WTC11 (cell line): ENCODE data around the gene NEDD4L.

Experiments
- ELF4 ChIP-seq: sonication (generic); formaldehyde crosslinking; IDR thresholded peaks from 2 replicates; pipeline ENCODE4 v1.8.1; 2022; ENCODE audit warnings: low read depth, mild to moderate bottlenecking, moderate library complexity, missing genetic modification reagents
- KAT7 ChIP-seq: sonication (generic); formaldehyde crosslinking; IDR thresholded peaks from 2 replicates; pipeline ENCODE4 v1.8.1; 2023; ENCODE audit warnings: missing genetic modification reagents, mild to moderate bottlenecking, borderline replicate concordance
- NFE2L1 ChIP-seq: sonication (generic); formaldehyde crosslinking; IDR thresholded peaks from 2 replicates; pipeline ENCODE4 v1.8.1; 2023; ENCODE audit warnings: missing genetic modification reagents
- NR1H2 ChIP-seq: sonication (generic); formaldehyde crosslinking; IDR thresholded peaks from 2 replicates; pipeline ENCODE4 v1.9.0; 2021; ENCODE audit warnings: mild to moderate bottlenecking, moderate library complexity, missing genetic modification reagents
- NR3C1 ChIP-seq: sonication (generic); formaldehyde crosslinking; conservative IDR thresholded peaks from 2 replicates; pipeline ENCODE4 v1.8.1; 2023; ENCODE audit warnings: low read depth, mild to moderate bottlenecking, missing genetic modification reagents
- SMAD4 ChIP-seq: sonication (generic); formaldehyde crosslinking; IDR thresholded peaks from 2 replicates; pipeline ENCODE4 v1.8.0; 2022; ENCODE audit warnings: mild to moderate bottlenecking, missing genetic modification reagents
- ZNF219 ChIP-seq: sonication (generic); formaldehyde crosslinking; IDR thresholded peaks from 2 replicates; pipeline ENCODE4 v1.8.0; 2023; ENCODE audit warnings: missing genetic modification reagents, mild to moderate bottlenecking, borderline replicate concordance
- ZNF416 ChIP-seq: fragments of 250-450 bp; sonication (Bioruptor Pico); IDR thresholded peaks from 2 replicates; pipeline ENCODE4 v1.9.0; 2021; ENCODE audit warnings: mild to moderate bottlenecking, inconsistent platforms
- TF ChIP-seq, protein P1 (sequence below): fragments of 200-600 bp; IDR thresholded peaks from 2 replicates; pipeline ENCODE4 v1.8.0; 2022; ENCODE audit warnings: antibody characterized with exemption
- TF ChIP-seq, protein P2 (sequence below): sonication (generic); formaldehyde crosslinking; IDR thresholded peaks from 2 replicates; pipeline ENCODE4 v1.8.0; 2023; ENCODE audit warnings: mild to moderate bottlenecking, missing genetic modification reagents
- TF ChIP-seq, protein P3 (sequence below): sonication (generic); formaldehyde crosslinking; IDR thresholded peaks from 2 replicates; pipeline ENCODE4 v1.8.1; 2022; ENCODE audit warnings: missing genetic modification reagents, borderline replicate concordance
- TF ChIP-seq, protein P4 (sequence below): sonication (generic); formaldehyde crosslinking; IDR thresholded peaks from 2 replicates; pipeline ENCODE4 v1.8.0; 2022; ENCODE audit warnings: mild to moderate bottlenecking, missing genetic modification reagents
- TF ChIP-seq, protein P5 (sequence below): sonication (generic); formaldehyde crosslinking; IDR thresholded peaks from 2 replicates; pipeline ENCODE4 v1.8.0; 2022; ENCODE audit warnings: mild to moderate bottlenecking, missing genetic modification reagents
- TF ChIP-seq, protein P6 (sequence below): sonication (generic); formaldehyde crosslinking; IDR thresholded peaks from 2 replicates; pipeline ENCODE4 v1.8.1; 2023; ENCODE audit warnings: mild to moderate bottlenecking, moderate library complexity, missing genetic modification reagents

DNA sequence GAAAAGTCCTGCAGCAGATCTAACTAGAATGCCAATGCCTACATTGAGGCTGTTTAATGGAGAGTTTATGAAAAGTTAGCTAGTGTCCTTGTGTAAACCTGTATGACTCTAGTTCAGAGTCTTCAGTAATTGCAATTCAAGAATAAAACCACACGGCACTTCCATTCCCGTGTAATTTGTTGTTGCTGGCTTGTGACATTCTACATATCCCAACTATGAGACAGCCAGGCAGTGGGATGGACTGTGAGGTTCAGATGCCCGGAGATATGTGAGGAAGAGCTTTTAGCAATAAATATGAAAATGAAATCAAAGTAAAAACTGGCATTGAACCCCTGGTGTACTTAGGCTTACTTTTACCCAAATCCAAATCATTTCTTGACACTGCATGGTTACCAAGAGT lies 263.4 kb downstream of the NEDD4L start:
- TF ChIP-seq, protein P1, sequence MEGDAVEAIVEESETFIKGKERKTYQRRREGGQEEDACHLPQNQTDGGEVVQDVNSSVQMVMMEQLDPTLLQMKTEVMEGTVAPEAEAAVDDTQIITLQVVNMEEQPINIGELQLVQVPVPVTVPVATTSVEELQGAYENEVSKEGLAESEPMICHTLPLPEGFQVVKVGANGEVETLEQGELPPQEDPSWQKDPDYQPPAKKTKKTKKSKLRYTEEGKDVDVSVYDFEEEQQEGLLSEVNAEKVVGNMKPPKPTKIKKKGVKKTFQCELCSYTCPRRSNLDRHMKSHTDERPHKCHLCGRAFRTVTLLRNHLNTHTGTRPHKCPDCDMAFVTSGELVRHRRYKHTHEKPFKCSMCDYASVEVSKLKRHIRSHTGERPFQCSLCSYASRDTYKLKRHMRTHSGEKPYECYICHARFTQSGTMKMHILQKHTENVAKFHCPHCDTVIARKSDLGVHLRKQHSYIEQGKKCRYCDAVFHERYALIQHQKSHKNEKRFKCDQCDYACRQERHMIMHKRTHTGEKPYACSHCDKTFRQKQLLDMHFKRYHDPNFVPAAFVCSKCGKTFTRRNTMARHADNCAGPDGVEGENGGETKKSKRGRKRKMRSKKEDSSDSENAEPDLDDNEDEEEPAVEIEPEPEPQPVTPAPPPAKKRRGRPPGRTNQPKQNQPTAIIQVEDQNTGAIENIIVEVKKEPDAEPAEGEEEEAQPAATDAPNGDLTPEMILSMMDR, result no peak
- TF ChIP-seq, protein P2, sequence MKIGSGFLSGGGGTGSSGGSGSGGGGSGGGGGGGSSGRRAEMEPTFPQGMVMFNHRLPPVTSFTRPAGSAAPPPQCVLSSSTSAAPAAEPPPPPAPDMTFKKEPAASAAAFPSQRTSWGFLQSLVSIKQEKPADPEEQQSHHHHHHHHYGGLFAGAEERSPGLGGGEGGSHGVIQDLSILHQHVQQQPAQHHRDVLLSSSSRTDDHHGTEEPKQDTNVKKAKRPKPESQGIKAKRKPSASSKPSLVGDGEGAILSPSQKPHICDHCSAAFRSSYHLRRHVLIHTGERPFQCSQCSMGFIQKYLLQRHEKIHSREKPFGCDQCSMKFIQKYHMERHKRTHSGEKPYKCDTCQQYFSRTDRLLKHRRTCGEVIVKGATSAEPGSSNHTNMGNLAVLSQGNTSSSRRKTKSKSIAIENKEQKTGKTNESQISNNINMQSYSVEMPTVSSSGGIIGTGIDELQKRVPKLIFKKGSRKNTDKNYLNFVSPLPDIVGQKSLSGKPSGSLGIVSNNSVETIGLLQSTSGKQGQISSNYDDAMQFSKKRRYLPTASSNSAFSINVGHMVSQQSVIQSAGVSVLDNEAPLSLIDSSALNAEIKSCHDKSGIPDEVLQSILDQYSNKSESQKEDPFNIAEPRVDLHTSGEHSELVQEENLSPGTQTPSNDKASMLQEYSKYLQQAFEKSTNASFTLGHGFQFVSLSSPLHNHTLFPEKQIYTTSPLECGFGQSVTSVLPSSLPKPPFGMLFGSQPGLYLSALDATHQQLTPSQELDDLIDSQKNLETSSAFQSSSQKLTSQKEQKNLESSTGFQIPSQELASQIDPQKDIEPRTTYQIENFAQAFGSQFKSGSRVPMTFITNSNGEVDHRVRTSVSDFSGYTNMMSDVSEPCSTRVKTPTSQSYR (CRISPR knock-in tag), result no peak
- TF ChIP-seq ZNF219 (CRISPR knock-in tag) (no peak), NFE2L1 (CRISPR knock-in tag) (no peak), NR1H2 (CRISPR knock-in tag) (no peak), SMAD4 (no peak), KAT7 (CRISPR knock-in tag) (no peak), ELF4 (no peak), NR3C1 (CRISPR knock-in tag) (no peak), ZNF416 (CRISPR knock-in tag) (no peak)
- TF ChIP-seq, protein P3, sequence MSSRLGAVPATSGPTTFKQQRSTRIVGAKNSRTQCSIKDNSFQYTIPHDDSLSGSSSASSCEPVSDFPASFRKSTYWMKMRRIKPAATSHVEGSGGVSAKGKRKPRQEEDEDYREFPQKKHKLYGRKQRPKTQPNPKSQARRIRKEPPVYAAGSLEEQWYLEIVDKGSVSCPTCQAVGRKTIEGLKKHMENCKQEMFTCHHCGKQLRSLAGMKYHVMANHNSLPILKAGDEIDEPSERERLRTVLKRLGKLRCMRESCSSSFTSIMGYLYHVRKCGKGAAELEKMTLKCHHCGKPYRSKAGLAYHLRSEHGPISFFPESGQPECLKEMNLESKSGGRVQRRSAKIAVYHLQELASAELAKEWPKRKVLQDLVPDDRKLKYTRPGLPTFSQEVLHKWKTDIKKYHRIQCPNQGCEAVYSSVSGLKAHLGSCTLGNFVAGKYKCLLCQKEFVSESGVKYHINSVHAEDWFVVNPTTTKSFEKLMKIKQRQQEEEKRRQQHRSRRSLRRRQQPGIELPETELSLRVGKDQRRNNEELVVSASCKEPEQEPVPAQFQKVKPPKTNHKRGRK (CRISPR knock-in tag), result no peak
- TF ChIP-seq, protein P4, sequence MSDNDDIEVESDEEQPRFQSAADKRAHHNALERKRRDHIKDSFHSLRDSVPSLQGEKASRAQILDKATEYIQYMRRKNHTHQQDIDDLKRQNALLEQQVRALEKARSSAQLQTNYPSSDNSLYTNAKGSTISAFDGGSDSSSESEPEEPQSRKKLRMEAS (CRISPR knock-in tag), result no peak
- TF ChIP-seq, protein P5, sequence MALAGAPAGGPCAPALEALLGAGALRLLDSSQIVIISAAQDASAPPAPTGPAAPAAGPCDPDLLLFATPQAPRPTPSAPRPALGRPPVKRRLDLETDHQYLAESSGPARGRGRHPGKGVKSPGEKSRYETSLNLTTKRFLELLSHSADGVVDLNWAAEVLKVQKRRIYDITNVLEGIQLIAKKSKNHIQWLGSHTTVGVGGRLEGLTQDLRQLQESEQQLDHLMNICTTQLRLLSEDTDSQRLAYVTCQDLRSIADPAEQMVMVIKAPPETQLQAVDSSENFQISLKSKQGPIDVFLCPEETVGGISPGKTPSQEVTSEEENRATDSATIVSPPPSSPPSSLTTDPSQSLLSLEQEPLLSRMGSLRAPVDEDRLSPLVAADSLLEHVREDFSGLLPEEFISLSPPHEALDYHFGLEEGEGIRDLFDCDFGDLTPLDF (CRISPR knock-in tag), result no peak
- TF ChIP-seq, protein P6, sequence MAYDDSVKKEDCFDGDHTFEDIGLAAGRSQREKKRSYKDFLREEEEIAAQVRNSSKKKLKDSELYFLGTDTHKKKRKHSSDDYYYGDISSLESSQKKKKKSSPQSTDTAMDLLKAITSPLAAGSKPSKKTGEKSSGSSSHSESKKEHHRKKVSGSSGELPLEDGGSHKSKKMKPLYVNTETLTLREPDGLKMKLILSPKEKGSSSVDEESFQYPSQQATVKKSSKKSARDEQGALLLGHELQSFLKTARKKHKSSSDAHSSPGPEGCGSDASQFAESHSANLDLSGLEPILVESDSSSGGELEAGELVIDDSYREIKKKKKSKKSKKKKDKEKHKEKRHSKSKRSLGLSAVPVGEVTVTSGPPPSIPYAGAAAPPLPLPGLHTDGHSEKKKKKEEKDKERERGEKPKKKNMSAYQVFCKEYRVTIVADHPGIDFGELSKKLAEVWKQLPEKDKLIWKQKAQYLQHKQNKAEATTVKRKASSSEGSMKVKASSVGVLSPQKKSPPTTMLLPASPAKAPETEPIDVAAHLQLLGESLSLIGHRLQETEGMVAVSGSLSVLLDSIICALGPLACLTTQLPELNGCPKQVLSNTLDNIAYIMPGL (CRISPR knock-in tag), result no peak
